Right atrium auricular region (tissue), 2 donors: ENCODE results near the gene MICALL1. TPM values are rescaled to one million over a fixed set of nuclear protein-coding genes. Genes with fewer than 3 reads are reported as not detected.

ENCODE experiments used
- DNase-seq: peaks from one replicate; pipeline ENCODE4 v3.0.0-alpha.2; 2019; ENCODE audit warnings: low spot score
- H3K27ac ChIP-seq, 2 donors: fragments of 200-600 bp; sonication (generic); 1 replicate in 1 of 2; 2 replicates in 1 of 2; pipeline ENCODE4 v1.5.1; 2016 to 2019
- H3K27me3 ChIP-seq, 2 donors: fragments of 200-600 bp; sonication (generic); one replicate each; pipeline versions ENCODE4 v1.5.1 to v1.6.0; 2017 to 2019
- H3K36me3 ChIP-seq: fragments of 200-600 bp; sonication (generic); one replicate; pipeline ENCODE4 v1.5.1; 2016
- H3K4me1 ChIP-seq, 2 donors: fragments of 200-600 bp; sonication (generic); one replicate each; pipeline versions ENCODE4 v1.5.1 to v1.6.0; 2017 to 2019
- H3K4me3 ChIP-seq, 2 donors: fragments of 200-600 bp; sonication (generic); 1 replicate in 1 of 2; 2 replicates in 1 of 2; pipeline ENCODE4 v1.5.1; 2017 to 2019; ENCODE audit warnings: mild to moderate bottlenecking in 1 of 2, moderate library complexity in 1 of 2
- H3K9me3 ChIP-seq, 2 donors: fragments of 200-600 bp; sonication (generic); one replicate each; pipeline ENCODE4 v1.5.1; 2019
- CTCF ChIP-seq, 2 donors: fragments of 200-600 bp; sonication (generic); IDR thresholded peaks; one replicate each; pipeline ENCODE4 v1.5.1; 2019; ENCODE audit warnings: antibody characterized with exemption in 2 of 2
- microRNA-seq, 2 donors: library from miRNA; unstranded; fragments of <30 nt; microRNA quantifications; one replicate each; pipeline ENCODE4, GENCODE V29; 2016 to 2017; ENCODE audit warnings: borderline number of aligned reads in 2 of 2, borderline replicate concordance in 1 of 2
- total RNA-seq, 2 donors: library from RNA; depleted of rRNA; stranded (reverse); fragments of >200 nt; gene quantifications; one replicate each; pipeline ENCODE4 v1.1.0, GENCODE V29; 2016

MICALL1 gene
- total RNA-seq, 2 donors from 2014 or later, result 16.9 TPM

- no peaks in the 10 kb centered on the region for H3K36me3 ChIP-seq
- peaks cover 0 to 7% of the 10 kb centered on the region in 2 donors for H3K4me1 ChIP-seq
- no peaks in the 10 kb centered on the region for H3K9me3 ChIP-seq
- no peak overlapping the region for H3K27ac ChIP-seq
- H3K4me3 ChIP-seq, result no peak overlapping the region
- no peak for TF ChIP-seq CTCF (IDR thresholded peaks at IDR 0.05)
- DNase-seq, result no peak
- no peaks in the 10 kb centered on the region for H3K27me3 ChIP-seq
Observed at GRCh38 chr22:37990862-37991261, 84.8 kb downstream of the MICALL1 start.

GRCh38 chr22:37991731-37992442 lies 85.8 kb downstream of the MICALL1 start:
- Histone ChIP-seq H3K4me3 (no peak overlapping the region), H3K4me1 (peaks cover 0 to 12% of the 10 kb centered on the region in 2 donors), H3K36me3 (no peaks in the 10 kb centered on the region), H3K27ac (no peak overlapping the region), H3K9me3 (no peaks in the 10 kb centered on the region), H3K27me3 (no peaks in the 10 kb centered on the region)
- DNase-seq, result no peak
- TF ChIP-seq CTCF (IDR thresholded peaks at IDR 0.05), result no peak

Small RNAs within 50 kb of the gene (microRNA-seq; reads per million reads assigned to microRNA genes)
- gene MIR4534 (0 reads per million in 2 donors), gene MIR6820 (0.71 reads per million in 2 donors)

Other genes with a start within 250 kb of the MICALL1 start
- gene PDXP, start 247.6 kb upstream of the MICALL1 start, total RNA-seq, result 10 to 100 TPM; 15.7 to 32.0 TPM
- gene LGALS1, start 230.7 kb upstream of the MICALL1 start, total RNA-seq, result 1,000 to 10,000 TPM in 1 of 2 donors, 100 to 1,000 TPM in 1; 584 to 1,958 TPM
- gene NOL12, start 220.0 kb upstream of the MICALL1 start, total RNA-seq, result 10 to 100 TPM; 17.8 to 24.7 TPM
- gene TRIOBP, start 209.2 kb upstream of the MICALL1 start, total RNA-seq, result 100 to 1,000 TPM; 108 to 118 TPM
- gene GCAT, start 98.4 kb upstream of the MICALL1 start, total RNA-seq, result 10 to 100 TPM; 15.7 to 34.2 TPM
- not detected for gene GALR3, start 82.9 kb upstream of the MICALL1 start, total RNA-seq
- 10 to 100 TPM; 17.8 to 18.5 TPM for gene ANKRD54, start 62.0 kb upstream of the MICALL1 start, total RNA-seq
- gene EIF3L, start 56.9 kb upstream of the MICALL1 start, total RNA-seq, result 100 to 1,000 TPM; 193 to 284 TPM
- gene C22orf23, start 47.3 kb downstream of the MICALL1 start, total RNA-seq, result under 1 TPM in 1 of 2 donors, not detected in 1; 0.39 TPM
- gene POLR2F, start 47.4 kb downstream of the MICALL1 start, total RNA-seq, result 10 to 100 TPM; 53.2 to 62.1 TPM
- 1 to 10 TPM; 1.5 to 7.0 TPM for gene SOX10, start 78.3 kb downstream of the MICALL1 start, total RNA-seq
- gene PICK1, start 151.1 kb downstream of the MICALL1 start, total RNA-seq, result 10 to 100 TPM; 33.1 to 36.0 TPM
- gene SLC16A8, start 177.9 kb downstream of the MICALL1 start, total RNA-seq, result under 1 TPM in 1 of 2 donors, not detected in 1; 0.28 TPM
- gene BAIAP2L2, start 204.4 kb downstream of the MICALL1 start, total RNA-seq, result under 1 TPM in 1 of 2 donors, not detected in 1; 0.63 TPM